GM20000 (cell line): ENCODE data around the gene HMCN2.

Experiments
- DNase-seq: peaks from one replicate; pipeline ENCODE4 v3.0.0; 2012; ENCODE audit warnings: low spot score
- TF ChIP-seq, protein P1 (sequence below): IDR thresholded peaks from 2 replicates; pipeline ENCODE4 v1.5.1; 2012; ENCODE audit warnings: mild to moderate bottlenecking, control low read depth; ENCODE audit errors: extremely low read depth, missing control alignments

The HMCN2 gene

DNA sequence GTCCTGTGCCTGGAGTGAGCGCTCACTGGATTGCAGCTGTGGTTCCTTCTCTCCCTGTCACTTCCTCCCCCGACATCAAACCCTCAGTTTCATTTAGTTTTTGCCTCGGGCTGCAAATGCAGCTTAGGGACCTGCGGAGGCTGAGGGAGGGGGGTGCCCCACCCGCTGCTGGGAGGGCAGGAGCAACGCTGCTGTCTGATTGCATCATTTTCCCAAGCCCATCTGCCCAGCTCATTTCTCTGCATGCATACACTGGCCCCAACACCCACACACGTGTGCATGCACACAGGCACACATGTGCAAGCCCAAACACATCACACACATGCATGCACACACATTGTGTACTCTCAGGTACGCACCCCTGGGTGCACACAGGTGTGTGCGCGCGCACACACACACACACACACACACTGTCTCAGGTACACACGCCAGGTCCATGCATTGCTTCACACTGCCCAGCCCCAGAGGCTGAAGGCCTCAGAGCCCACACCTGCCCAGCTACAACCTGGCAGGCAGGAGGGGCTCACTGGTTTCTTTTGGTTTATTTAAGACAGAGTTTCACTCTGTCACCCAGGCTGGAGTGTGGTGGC lies 182.6 kb downstream of the HMCN2 start:
- TF ChIP-seq, protein P1, sequence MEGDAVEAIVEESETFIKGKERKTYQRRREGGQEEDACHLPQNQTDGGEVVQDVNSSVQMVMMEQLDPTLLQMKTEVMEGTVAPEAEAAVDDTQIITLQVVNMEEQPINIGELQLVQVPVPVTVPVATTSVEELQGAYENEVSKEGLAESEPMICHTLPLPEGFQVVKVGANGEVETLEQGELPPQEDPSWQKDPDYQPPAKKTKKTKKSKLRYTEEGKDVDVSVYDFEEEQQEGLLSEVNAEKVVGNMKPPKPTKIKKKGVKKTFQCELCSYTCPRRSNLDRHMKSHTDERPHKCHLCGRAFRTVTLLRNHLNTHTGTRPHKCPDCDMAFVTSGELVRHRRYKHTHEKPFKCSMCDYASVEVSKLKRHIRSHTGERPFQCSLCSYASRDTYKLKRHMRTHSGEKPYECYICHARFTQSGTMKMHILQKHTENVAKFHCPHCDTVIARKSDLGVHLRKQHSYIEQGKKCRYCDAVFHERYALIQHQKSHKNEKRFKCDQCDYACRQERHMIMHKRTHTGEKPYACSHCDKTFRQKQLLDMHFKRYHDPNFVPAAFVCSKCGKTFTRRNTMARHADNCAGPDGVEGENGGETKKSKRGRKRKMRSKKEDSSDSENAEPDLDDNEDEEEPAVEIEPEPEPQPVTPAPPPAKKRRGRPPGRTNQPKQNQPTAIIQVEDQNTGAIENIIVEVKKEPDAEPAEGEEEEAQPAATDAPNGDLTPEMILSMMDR: no peak
- no peak for DNase-seq

DNA sequence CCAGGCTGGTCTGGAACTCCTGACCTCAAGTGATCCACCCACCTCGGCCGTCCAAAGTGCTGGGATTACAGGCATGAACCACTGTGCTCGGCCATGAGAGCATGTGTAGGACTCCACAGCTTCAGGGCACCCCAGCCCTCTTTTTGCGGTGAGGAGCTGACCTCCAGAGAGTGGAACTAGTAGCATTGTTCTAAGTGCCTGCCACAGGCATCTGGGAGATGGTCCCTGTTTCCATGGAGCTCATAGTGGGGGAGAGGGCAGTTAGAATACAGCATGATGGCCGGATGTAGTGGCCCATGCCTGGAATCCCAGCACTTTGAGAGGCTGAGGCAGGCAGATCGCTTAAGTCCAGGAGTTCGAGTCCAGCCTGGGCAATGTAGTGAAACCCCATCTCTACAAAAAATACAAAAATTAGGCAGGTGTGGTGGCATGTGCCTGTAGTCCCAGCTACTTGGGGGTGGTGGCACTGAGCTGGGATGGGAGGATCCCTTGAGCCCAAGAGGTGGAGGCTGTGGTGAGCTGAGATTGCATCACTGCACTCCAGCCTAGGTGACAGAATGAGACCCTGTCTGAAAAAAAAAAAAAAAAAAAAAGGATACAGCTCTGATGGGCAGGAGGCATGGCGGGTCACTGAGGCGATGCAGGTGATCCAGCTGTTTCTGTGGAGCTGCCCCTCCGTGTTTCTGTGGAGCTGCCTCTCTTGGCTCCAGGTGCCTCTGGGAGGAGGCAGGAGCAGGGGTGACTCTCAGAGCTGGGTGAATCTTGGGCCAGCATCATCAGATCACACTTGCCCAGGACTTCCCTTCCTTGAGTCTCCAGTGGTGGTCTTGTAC lies 183.4 kb downstream of the HMCN2 start:
- TF ChIP-seq, protein P1: no peak
- no peak for DNase-seq

DNA sequence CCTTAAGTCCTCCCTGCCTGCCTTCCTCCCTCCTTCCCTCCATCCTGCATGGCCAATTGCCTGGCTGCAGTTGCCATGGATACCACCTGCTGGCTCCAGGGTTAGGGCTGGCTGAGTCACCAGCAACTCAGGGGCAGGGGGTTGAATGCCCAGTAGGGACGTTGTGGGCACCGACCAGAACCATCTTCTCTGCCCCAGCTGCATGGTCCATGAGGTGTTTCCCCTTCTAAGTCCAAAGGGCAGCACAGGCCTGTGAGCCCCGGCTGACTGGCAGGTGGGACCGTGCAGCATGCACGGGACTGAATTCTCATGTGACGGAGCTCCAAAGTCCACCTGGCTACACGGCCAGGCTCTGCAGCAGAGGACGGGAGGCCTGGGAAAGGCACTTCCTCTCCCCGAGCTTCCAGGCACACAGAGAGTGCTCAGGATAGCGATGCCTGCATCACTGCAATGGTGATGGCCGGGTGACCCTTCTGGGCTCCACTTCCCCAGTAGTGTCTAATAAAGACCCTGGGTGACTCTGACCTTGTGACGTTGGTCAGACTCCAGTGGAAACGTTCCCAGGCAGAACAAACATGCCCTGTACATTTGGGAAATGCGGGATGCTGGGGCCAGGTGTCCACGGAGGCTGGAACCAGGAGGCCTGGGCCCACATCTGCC lies 184.9 kb downstream of the HMCN2 start:
- TF ChIP-seq, protein P1: no peak
- DNase-seq: no peak

DNA sequence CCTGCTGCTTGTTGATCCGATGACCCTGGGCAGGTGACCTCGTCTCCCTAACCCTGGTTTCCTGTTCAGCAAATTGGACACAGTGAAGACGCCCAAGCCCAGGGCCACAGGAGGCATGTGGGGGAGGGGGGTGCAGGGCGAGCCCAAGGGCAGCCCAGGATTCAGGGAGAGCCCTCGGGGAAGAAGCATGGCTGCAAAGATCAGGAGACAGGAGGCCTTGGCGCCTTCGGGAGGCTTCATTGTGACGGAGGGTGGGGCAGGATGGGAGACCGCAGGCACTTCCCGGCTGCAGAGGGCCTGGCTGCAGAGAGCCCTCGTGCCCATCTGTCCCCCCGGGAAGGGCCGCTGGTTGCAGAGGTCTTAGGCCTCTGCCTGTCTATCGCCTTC lies 185.4 kb downstream of the HMCN2 start:
- no peak for DNase-seq
- TF ChIP-seq, protein P1: no peak

DNA sequence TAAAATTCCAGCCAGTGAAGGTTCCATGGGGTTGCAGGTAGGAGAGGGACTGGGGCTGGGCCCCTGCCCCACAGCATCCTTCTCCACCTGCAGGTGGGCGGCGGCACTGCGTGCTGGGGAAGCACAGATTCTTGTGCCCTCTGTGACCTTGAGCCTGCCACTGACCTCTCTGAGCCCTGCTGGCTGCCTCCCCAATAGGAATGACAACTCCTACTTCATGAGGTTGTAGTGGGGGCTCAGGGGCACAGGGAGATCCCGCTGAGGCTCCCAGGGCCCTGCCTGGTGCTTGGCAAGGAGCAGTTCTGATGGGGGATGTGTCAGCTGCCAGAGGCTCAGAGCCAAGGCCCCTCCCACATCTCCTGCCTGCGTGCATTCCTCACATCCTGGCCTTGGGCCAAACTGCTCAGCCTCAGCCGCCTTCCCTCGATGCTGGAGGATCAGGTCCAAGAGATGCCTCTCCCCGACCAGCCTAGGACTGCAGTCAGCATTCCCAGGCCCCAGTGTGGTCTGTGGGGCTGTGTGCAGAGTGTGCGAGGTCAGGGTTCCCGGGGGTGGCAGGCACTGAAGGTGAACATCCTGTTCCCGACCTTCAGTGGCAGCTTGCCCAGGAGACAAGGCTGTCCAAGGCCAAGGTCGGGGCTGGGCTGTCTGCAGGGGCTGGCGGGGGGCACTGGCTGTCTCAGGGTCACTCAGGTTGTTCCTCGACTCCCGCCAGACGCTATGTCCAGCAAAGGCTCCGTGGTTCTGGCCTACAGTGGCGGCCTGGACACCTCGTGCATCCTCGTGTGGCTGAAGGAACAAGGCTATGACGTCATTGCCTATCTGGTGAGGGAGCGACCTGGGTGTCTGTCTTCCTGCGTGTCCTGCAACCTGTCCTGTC lies 186.2 kb downstream of the HMCN2 start:
- DNase-seq: no peak
- TF ChIP-seq, protein P1: no peak

DNA sequence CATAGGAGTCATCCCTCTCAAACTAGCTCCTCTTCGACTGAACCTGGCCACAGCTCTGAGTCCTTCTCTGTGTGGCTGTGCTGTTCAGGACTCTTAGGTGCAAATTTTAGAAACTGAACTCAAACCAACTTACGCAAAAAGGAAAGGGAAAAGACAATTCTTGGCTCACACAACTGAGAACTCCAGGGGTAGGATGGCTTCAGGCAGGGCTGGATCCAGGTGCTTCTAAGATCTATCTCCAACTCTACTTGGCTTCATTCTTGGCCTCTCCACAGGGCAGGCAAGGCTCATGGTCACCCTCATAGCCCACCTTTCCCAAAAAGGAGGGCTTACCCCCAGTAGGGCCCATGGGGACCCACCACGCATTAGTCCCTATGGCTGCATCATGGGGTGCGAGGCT lies 187.3 kb downstream of the HMCN2 start:
- DNase-seq: no peak
- TF ChIP-seq, protein P1: no peak
